HFF-Myc (cell line): ENCODE data around the gene HIVEP3.

Experiments
- DNase-seq: peaks from one replicate; pipeline ENCODE4 v3.0.0-alpha.2; 2011; ENCODE audit warnings: low read depth; ENCODE audit errors: extremely low read depth
- H3K4me3 ChIP-seq: replicated peaks from 2 replicates; pipeline ENCODE4 v1.5.1; 2011; ENCODE audit warnings: low read depth, mild to moderate bottlenecking, control low read depth, low read length
- TF ChIP-seq, protein P1 (sequence below): IDR thresholded peaks from 2 replicates; pipeline ENCODE4 v1.5.1; 2012; ENCODE audit warnings: mild to moderate bottlenecking, low read depth, low read length, control low read depth; ENCODE audit errors: missing control alignments

The HIVEP3 gene

DNA sequence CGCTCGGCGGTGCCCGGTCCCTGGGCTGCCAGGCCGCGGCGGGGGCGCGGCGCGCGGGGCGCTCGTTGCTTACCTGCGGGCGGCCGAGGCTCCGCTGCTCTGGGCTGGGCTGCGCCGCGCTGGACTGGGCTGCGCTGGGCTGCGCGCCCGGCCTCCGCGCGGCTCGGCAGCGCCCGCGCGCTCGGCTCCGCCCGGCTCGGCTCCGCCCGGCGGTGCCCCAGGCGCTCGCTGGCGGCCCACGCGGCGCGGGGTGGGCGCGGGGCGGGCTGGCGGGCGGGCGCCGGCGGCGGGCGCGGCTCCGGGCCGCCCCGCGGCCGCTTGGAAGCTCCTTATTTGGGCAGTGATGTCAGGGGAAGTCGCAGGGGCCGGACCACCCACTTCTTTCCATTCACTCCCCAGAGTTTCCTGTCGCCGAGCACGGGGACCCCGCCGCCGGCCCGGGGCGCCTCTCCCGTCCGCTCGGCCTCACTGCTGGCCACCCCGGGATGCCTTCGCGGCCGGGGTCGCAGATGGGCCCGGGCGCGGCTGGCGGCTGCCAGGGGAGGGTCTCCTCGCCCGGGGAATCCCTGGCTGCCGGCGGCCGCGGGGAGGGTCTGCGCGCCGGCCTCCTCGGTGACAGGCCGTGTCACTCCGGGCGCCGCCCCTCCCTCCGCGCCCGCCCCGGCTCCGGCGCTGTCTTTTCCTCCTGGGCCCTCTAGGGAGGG lies 256.5 kb downstream of the HIVEP3 start:
- no peak for DNase-seq
- H3K4me3 ChIP-seq = peak overlapping the region; percentile 61
- TF ChIP-seq, protein P1, sequence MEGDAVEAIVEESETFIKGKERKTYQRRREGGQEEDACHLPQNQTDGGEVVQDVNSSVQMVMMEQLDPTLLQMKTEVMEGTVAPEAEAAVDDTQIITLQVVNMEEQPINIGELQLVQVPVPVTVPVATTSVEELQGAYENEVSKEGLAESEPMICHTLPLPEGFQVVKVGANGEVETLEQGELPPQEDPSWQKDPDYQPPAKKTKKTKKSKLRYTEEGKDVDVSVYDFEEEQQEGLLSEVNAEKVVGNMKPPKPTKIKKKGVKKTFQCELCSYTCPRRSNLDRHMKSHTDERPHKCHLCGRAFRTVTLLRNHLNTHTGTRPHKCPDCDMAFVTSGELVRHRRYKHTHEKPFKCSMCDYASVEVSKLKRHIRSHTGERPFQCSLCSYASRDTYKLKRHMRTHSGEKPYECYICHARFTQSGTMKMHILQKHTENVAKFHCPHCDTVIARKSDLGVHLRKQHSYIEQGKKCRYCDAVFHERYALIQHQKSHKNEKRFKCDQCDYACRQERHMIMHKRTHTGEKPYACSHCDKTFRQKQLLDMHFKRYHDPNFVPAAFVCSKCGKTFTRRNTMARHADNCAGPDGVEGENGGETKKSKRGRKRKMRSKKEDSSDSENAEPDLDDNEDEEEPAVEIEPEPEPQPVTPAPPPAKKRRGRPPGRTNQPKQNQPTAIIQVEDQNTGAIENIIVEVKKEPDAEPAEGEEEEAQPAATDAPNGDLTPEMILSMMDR = no peak

DNA sequence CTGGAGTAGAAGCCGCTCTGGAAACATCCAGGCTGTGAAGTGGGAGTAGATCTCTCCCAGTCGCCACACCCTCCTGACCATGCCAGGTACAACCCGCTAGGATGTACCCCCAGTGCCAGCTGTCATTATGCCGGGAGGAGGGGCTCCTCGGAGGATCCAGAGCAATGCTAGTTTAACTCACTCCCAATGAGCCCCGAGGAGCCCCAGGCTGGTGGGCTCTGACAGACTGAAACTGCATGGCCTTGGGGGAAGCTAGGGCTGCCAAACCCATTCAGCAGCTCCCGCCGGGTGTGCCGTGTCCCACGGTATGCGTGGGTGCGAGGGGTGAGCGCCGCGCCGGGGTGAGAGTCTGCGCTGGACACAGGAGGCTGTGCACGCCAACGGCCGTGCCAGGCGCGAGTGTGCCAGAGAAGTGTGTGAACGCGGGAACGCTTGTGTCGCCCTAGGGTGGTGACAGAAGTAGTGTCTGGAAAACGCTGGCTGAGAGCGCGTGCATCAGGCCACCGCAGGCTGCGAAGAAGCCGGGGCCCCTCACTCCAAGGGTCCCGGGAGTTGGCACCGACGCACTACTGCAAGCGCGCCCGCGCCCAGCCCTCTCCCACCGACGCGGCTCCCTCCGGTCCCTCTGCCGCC lies 257.2 kb downstream of the HIVEP3 start:
- peak overlapping the region; percentile 61 for H3K4me3 ChIP-seq
- DNase-seq = no peak
- TF ChIP-seq, protein P1 = no peak

DNA sequence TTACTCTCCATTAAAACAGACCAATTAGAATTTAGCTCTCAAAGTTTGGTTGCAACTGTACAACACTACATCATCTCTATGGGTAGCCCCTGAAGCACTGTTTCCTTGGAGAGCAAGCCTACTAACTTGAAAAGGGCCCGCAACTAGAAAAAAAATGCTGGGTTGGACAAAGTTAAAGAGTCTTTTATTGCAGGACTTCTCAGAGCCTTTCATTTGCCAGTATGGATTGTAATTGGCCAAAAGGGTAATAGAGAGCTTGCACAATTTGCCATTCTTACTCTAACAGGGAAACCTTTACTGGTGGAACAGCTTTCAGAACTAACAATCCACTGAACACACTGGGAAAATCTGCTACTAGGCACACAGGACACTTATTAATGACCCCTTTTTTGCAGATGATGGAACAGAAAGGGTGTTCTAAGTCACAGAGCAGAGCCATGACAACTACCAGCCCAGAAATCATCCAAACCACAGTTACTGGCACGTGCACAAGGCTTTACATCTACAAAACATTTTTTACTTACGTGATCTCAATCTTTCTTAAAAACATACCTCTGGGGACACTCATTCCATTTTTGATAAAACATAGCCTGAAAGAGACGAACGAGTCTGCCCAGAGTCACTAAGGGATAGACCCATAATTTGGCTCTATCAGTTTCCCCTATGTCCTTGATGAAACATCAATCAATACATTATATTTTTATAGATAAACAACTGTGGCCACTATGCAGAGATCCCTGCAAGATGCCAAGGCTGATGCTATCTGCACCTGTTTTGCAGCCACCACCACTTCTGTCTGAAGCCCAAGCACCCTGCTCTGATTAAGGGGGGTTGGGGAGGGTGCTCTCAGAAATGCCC lies 257.9 kb downstream of the HIVEP3 start:
- H3K4me3 ChIP-seq = peak overlapping the region; percentile 61
- TF ChIP-seq, protein P1 = no peak
- no peak for DNase-seq

DNA sequence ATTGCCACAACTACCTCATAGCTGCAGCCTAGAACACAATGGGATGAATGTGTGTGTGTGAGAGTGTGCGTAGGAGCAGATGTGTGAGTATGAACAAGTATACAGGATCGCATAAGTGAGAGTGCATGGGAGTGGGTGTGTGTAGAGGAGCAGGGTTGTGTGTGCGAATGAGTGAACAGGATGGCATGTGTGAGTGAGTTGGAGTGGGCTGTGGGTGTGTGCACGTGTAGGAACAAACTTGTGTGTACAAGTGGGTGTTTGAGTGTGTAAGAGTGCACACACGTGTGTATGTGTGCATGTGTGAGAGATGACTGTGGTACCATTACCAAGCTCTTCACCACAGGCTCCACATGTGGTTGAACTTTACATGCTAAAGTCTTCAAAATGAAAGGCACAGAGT lies 258.8 kb downstream of the HIVEP3 start:
- TF ChIP-seq, protein P1 = no peak
- no peak for DNase-seq
- no peak overlapping the region for H3K4me3 ChIP-seq

DNA sequence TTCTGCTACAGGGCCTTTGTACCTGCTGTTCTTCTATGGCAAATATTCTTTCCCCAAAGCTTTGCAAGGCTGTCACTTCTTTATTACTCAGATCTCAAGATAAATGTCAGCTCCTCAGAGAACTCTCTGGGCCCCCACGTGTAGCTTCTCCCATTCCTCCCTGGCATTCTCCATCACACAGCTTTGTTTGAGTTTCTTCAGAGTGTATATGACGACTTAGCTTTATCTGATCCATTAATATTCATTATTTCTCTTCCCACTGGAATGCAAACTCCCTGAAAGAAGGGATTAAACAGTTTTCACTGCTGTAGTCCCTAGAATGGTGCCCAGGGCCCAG lies 259.6 kb downstream of the HIVEP3 start:
- TF ChIP-seq, protein P1 = no peak
- H3K4me3 ChIP-seq = no peak overlapping the region
- no peak for DNase-seq

DNA sequence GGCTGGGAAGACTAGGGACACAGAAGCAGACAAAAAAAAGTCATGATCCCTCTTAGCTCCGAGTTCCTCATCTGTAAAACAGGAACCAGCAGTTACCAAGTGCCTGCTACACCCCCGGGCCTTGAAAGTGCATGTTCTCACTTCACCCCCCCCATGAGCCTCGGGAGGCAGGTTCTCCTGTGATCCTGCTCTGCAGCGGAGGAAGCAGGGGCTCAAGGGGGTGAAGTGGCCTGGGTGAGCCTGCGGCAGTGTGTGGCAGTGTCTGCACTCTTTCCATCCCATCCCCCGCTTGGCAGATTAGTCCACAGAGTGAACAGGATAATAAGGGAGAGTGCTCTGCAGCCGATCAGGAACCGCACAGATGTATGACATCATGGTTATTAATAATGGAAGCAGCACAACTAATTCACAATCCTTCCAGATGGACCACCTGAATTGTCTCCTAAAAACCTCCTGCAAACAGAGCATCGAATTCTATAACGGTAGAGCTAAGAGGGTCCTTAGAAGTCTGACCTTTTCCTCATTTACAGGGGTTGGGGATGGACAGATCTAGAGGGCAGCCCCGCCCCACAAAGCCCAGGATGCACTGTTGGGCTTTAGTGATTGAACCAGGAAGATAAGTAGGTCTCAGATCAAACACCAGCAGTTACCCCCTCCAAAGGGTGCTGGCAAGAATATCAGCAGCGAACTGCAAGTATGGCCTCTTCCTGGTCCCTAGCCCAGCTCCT lies 260.1 kb downstream of the HIVEP3 start:
- H3K4me3 ChIP-seq = no peak overlapping the region
- DNase-seq = no peak
- TF ChIP-seq, protein P1 = no peak
